Daoy (cell line): Measurements from ENCODE around the gene RBM3. TPM values are rescaled to one million over a fixed set of nuclear protein-coding genes. Genes with fewer than 3 reads are reported as not detected.
A peak's percentile ranks its signal among the peaks of the same experiment; 100 is the strongest.
"Not testable (repeated sequence)": the region's sequence is repeated elsewhere in the genome, so short reads cannot be mapped to it uniquely, and the experiment has no call there.

Experiments
- DNase-seq: peaks from one replicate; pipeline ENCODE4 v3.0.0-alpha.2; 2015; ENCODE audit warnings: low read depth
- total RNA-seq: library from RNA; depleted of rRNA; stranded (reverse); fragments of >200 nt; shearing (Covaris generic); gene quantifications from 2 replicates; pipeline ENCODE4 v1.2.3, GENCODE V29; 2014; rRNA removed

Gene RBM3
- 142 and 159 TPM in 2 replicates for total RNA-seq

GRCh38 chrX:48574270-48575266 is at the start of gene RBM3:
TSS of gene RBM3 (plus strand) at chrX:48574484. CDS start at chrX:48575181, 697 bp downstream.
- peak; percentile 95 for DNase-seq

GRCh38 chrX:48525853-48526252 is 48.4 kb upstream of the RBM3 start:
- not testable (repeated sequence) for DNase-seq

DNA sequence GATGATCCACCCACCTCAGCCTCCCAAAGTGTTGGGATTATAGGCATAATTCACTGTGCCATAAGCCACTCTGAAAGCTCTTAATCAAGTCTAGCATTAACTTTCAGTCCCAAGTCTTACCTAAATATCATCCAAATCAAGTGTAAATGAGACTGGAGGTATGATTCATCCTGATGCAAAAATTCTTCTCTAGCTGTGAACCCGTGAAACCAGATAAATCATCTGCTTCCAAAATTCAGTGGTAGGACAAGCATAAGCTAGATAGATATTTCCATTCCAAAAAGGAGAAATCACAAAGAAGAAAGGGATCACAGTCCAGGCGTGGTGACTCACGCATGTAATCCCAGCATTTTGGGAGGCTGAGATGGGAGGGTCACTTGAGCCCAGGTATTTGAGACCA is 43.5 kb upstream of the RBM3 start:
- DNase-seq, result no peak

- DNase-seq, result peak; percentile 76
Observed at GRCh38 chrX:48531358-48531959, 42.8 kb upstream of the RBM3 start.

DNA sequence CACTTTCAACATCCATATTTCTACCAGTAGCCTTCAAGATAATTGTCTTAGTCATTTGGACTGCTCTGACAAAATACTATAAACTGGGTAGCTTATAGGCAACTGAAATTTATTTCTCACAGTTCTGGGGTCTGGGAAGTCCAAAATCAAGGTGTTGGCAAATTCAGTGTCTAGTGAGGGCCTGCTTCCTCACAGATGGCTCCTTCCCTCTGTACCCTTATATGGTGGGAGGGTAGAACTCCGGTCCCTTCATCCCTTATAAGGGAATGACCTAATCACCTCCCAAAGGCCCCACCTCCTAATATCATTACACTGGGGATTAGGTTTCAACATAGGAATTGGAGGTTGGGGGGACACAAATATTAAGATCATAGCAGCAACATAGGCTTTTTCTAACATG is 42.1 kb upstream of the RBM3 start:
- DNase-seq, result no peak

- no peak for DNase-seq
Observed at GRCh38 chrX:48533165-48533564, 41.1 kb upstream of the RBM3 start.

- DNase-seq, result no peak
Observed at GRCh38 chrX:48538641-48539344, 35.5 kb upstream of the RBM3 start.

GRCh38 chrX:48539345-48540027 is 34.8 kb upstream of the RBM3 start, which contains the start of gene TBC1D25:
TSS of gene TBC1D25 (plus strand) at chrX:48539714. CDS start at chrX:48539798, 84 bp downstream.
- DNase-seq, result peak; percentile 93

GRCh38 chrX:48540028-48540375 is 34.3 kb upstream of the RBM3 start:
- no peak for DNase-seq

DNA sequence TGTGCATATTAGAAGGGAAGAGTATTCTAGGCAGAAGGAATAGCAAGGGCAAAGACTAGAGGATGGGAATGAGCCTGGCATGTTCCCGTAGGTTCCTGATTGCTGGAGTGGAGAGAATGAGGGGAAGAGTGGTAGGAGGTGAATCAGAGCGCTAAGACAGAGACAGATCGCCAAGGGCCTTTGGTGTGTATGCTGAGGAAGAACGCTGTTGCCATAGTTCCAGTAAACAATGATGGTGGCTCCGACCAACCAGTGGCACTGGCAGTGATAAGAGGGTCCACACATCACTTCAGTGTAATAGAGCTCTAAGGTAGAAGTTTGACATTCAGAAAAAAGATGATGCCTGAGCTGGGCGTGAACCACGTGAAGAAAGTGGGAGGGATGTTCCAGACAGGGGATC is 33.8 kb upstream of the RBM3 start:
- no peak for DNase-seq

GRCh38 chrX:48541140-48541814 is 33.0 kb upstream of the RBM3 start:
- no peak for DNase-seq

GRCh38 chrX:48548871-48549270 is 25.4 kb upstream of the RBM3 start:
- no peak for DNase-seq

- DNase-seq, result not testable (repeated sequence)
Observed at GRCh38 chrX:48555731-48556325, 18.5 kb upstream of the RBM3 start.

DNA sequence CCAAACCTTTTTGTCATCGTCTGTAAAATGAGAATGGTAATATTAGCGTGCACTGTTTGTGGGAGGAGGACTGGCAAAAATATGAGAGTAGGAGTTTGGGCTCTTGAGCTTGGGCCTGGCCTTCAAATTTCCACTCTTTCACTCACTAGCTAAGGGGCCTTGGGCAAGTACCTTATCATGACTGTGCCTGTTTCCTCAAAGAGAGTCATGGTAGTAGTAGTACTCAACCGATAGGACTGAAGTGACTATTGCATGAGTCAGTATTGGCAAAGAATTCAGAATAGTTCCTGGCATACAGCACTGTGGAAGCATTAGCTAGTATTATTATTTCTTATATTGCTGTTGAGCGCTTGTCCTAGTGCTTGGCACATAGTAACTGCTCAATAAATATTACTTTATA is 16.0 kb upstream of the RBM3 start:
- DNase-seq, result peak; percentile 62

GRCh38 chrX:48559636-48560035 is 14.6 kb upstream of the RBM3 start:
- no peak for DNase-seq

DNA sequence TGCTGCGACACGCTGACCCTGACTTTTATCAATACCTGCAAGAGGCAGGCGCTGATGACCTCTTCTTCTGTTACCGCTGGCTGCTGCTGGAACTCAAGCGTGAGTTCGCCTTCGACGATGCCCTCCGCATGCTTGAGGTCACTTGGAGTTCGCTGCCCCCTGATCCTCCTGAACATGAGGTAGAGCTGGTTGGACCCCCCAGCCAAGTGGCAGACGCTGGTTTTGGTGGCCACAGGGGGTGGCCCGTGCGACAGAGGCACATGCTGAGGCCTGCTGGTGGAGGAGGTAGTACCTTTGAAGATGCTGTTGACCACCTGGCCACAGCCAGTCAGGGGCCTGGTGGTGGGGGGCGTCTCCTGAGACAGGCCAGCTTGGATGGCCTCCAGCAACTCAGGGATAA is 14.2 kb upstream of the RBM3 start:
- DNase-seq, result no peak

DNA sequence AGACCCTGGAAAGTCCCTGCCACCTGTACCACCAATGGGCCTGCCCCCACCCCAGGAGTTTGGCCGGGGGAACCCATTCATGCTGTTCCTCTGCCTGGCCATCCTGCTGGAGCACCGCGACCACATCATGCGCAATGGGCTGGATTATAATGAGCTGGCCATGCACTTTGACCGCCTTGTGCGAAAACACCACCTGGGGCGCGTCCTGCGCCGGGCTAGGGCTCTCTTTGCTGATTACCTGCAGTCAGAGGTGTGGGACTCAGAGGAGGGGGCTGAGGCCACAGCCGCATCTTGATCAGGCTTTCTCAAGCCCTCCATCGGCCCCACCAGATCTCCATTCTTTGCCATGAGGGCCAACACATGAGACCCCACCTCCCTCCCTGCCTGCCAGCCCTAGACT is 13.6 kb upstream of the RBM3 start:
- no peak for DNase-seq

DNA sequence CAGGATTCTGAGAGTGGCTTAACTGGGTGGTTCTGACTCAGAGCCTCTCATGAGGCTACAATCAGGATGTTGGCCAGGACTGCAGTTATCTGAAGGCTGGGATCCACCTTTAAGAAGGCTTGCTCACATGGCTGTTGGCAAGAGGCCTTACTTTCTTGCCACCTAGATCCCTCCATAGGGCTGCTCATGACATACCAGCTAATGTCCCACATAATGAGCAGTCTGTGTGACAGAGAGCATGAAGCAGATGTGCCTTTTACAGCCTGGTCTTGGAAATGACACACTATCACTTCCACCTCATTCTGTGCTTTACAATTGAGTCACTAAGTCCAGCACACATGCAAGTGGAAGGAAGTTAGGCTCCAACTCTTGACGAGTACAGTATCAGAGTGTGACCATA is 4.3 kb upstream of the RBM3 start:
- peak; percentile 47 for DNase-seq

- DNase-seq, result no peak
Observed at GRCh38 chrX:48573690-48574269, 504 bp upstream of the RBM3 start.

DNA sequence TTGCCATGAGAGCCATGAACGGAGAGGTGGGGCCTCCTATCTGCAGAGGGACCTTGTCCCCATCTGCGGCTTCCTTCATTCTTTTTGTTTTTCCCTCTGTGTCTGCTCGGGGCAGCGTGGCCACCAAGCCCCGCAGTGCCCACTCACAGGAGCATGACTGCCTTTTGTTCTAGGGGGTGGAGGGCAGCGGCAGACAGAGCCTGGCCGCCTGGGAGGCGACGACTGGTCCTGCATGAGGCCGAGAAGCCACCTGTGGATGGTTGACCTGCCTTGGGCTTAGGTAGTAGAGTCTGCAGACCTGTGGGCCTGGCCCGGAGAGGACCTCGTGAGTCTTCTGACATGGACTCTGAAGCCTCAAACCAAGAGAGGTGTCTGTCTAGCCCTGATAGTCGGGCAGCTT is 1.4 kb downstream of the RBM3 start:
- no peak for DNase-seq
